ENCODE data around the gene CHKA. TPM values are rescaled to one million over a fixed set of nuclear protein-coding genes. Genes with fewer than 3 reads are reported as not detected.

CHKA gene
- total RNA-seq, 4 donors from 2014 or later = 86.8 to 106 (median 93.1) TPM

DNA sequence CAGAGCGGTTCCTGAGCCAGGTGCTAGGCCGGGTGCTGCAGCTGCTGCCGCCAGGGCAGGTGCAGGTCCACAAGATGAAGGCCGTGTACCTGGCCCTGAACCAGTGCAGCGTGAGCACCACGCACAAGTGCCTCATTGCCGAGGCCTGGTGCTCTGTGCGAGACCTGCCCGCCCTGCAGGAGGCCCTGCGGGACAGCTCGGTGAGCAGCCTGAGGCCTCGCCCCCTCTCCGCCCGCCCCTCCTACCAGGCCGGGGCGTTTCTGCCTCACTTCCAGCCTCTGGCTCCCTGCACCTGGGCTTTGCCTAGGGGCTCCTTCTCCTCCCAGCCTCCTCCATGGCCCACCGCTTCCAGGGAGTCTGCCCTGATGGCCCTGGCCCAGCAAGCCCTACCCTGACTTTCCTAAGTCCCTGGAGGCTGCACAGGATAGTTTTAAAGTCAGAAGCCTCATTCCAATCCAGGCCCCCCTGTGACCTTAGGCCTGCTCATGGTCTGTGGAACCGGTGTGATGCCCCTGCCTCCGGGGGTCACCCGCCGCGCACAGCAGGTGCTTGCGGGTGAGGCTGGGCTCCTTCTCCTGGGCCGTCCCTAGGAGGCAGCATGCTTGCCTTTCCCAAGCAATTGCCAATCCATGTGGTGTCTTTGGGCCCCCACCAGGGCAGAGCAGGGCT lies 76.9 kb downstream of the CHKA start:
- Histone ChIP-seq H3K4me3 (replicated peaks in 1 of 3) (no peak overlapping the region), H3K4me1 (peaks cover 11 to 17% of the 10 kb centered on the region in 2 donors), H3K9me3 (no peaks in the 10 kb centered on the region), H3K36me3 (peaks cover 10 to 17% of the 10 kb centered on the region in 2 donors), H3K27me3 (no peaks in the 10 kb centered on the region), H3K27ac (no peak overlapping the region)
- DNase-seq = no peak
- 88 to 91% methylated on average over 13 to 24 of the region's 24 CpGs for WGBS, 2 donors
- TF ChIP-seq, protein P1, sequence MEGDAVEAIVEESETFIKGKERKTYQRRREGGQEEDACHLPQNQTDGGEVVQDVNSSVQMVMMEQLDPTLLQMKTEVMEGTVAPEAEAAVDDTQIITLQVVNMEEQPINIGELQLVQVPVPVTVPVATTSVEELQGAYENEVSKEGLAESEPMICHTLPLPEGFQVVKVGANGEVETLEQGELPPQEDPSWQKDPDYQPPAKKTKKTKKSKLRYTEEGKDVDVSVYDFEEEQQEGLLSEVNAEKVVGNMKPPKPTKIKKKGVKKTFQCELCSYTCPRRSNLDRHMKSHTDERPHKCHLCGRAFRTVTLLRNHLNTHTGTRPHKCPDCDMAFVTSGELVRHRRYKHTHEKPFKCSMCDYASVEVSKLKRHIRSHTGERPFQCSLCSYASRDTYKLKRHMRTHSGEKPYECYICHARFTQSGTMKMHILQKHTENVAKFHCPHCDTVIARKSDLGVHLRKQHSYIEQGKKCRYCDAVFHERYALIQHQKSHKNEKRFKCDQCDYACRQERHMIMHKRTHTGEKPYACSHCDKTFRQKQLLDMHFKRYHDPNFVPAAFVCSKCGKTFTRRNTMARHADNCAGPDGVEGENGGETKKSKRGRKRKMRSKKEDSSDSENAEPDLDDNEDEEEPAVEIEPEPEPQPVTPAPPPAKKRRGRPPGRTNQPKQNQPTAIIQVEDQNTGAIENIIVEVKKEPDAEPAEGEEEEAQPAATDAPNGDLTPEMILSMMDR (IDR thresholded peaks at IDR 0.05) = no peak
- no peak for TF ChIP-seq POLR2A (IDR thresholded peaks at IDR 0.05)
- intact Hi-C loops (cut with DNase I) = loop anchor here (5.0 kb wide), 1 partner anchor 78 kb away; the partner anchor contains the start of gene CHKA

GRCh38 chr11:68043349-68044144 lies 77.6 kb downstream of the CHKA start:
- H3K4me1 ChIP-seq = peaks cover 14 to 23% of the 10 kb centered on the region in 2 donors
- TF ChIP-seq, protein P1 (IDR thresholded peaks at IDR 0.05) = no peak
- intact Hi-C loops (cut with DNase I) = loop anchor here (5.0 kb wide), 1 partner anchor 79 kb away; the partner anchor contains the start of gene CHKA

DNA sequence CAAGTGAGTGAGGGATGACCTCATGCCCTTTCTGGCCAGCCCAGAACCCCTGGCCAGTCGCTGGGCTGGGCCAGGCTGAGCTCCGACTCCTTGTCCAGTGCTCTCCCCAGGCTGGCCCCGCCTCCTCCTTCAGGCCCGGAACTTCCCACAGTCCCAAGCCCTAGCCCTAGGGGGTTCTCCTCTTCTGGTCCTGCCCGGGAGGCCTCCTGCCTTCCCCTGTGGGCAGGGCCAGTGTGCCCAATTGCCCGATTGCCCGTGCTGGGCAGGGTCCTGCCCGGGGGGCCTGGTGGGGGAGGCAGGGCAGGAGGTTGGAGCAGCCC lies 78.2 kb downstream of the CHKA start:
- Histone ChIP-seq H3K4me3 (replicated peaks in 1 of 3) (no peak overlapping the region), H3K27me3 (no peaks in the 10 kb centered on the region), H3K9me3 (no peaks in the 10 kb centered on the region), H3K36me3 (peaks cover 10 to 12% of the 10 kb centered on the region in 2 donors), H3K4me1 (peaks cover 19 to 28% of the 10 kb centered on the region in 2 donors), H3K27ac (no peak overlapping the region)
- WGBS, 2 donors = 73 to 80% methylated on average over 2 to 3 of the region's 8 CpGs
- intact Hi-C loops (cut with DNase I) = loop anchor here (5.0 kb wide), 1 partner anchor 79 kb away; the partner anchor contains the start of gene CHKA
- no peak for TF ChIP-seq POLR2A (IDR thresholded peaks at IDR 0.05)
- TF ChIP-seq, protein P1 (IDR thresholded peaks at IDR 0.05) = no peak
- no peak for DNase-seq

More at GRCh38 chr11:68043349-68044144, 77.6 kb downstream of the CHKA start:
- DNase-seq = no peak
- peaks cover 10 to 12% of the 10 kb centered on the region in 2 donors for H3K36me3 ChIP-seq
- no peak overlapping the region for H3K4me3 ChIP-seq (replicated peaks in 1 of 3)
- H3K27ac ChIP-seq = no peak overlapping the region
- 89 to 90% methylated on average over 17 to 34 of the region's 36 CpGs for WGBS, 2 donors
- H3K9me3 ChIP-seq = no peaks in the 10 kb centered on the region
- H3K27me3 ChIP-seq = no peaks in the 10 kb centered on the region

DNA sequence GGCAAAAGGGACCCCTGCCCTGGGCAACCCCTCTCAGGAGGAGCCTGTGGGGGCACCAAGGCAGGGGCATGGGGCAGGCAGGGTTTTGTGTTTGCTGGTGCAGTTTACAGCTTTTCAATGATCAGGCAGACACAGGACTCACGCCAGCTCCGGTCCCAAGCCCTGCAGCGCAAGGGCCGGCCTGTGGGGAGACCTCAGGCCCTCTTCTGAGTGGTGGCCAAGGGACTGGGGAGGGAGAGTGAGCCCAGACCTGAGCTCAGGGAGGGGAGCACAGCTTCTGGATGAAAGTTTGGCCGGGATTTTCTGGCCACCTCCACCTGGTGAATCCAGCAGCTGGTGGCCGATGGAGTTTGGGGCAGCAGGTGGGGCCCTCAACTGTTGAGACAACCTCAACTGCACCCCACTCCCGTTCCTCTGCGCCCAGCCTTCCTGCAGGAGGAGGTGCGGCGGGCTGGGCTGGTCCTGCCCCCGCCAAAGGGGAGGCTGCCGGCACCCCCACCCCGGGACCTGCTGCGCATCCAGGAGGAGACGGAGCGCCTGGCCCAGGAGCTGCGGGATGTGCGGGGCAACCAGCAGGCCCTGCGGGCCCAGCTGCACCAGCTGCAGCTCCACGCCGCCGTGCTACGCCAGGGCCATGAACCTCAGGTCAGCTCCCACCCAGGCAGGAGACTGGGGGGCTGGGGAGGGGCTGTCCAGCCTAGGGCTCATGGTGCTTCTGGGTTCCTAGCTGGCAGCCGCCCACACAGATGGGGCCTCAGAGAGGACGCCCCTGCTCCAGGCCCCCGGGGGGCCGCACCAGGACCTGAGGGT lies 78.8 kb downstream of the CHKA start:
- Histone ChIP-seq H3K9me3 (no peaks in the 10 kb centered on the region), H3K4me1 (peaks cover 25 to 32% of the 10 kb centered on the region in 2 donors), H3K27me3 (no peaks in the 10 kb centered on the region), H3K36me3 (peaks cover 10 to 12% of the 10 kb centered on the region in 2 donors), H3K27ac (no peak overlapping the region), H3K4me3 (replicated peaks in 1 of 3) (no peak overlapping the region)
- DNase-seq = no peak
- TF ChIP-seq, protein P1 (IDR thresholded peaks at IDR 0.05) = no peak
- TF ChIP-seq POLR2A (IDR thresholded peaks at IDR 0.05) = no peak
- WGBS, 2 donors = 96 to 100% methylated on average over 6 to 8 of the region's 27 CpGs
- intact Hi-C loops (cut with DNase I) = loop anchor here (5.0 kb wide), 1 partner anchor 80 kb away; the partner anchor contains the start of gene CHKA

Data from thyroid gland (tissue), 4 donors.